H9 (cell line): Measurements from ENCODE around the gene MBD3L4. TPM values are rescaled to one million over a fixed set of nuclear protein-coding genes. Genes with fewer than 3 reads are reported as not detected.

Source experiments
- DNase-seq: peaks from one replicate; pipeline ENCODE4 v3.0.0-alpha.2; 2017
- H2AFZ ChIP-seq: one replicate; pipeline ENCODE4 v1.6.1; 2013; ENCODE audit warnings: mild to moderate bottlenecking, low read length, control low read depth, moderate library complexity
- H2AK5ac ChIP-seq: 2 replicates; pipeline ENCODE4 v1.6.1; 2013; ENCODE audit warnings: low read length, control low read depth, mixed read lengths; ENCODE audit not compliant: insufficient read length
- H2BK120ac ChIP-seq: one replicate; pipeline ENCODE4 v1.6.1; 2013; ENCODE audit warnings: low read depth, mild to moderate bottlenecking, low read length, control low read depth, inconsistent platforms; ENCODE audit not compliant: poor library complexity, severe bottlenecking
- H2BK12ac ChIP-seq: 2 replicates; pipeline ENCODE4 v1.6.1; 2013; ENCODE audit warnings: low read length, control low read depth, mixed read lengths, low read depth; ENCODE audit not compliant: insufficient read length
- H2BK15ac ChIP-seq: 2 replicates; pipeline ENCODE4 v1.6.1; 2013; ENCODE audit warnings: low read depth, low read length, control low read depth
- H2BK20ac ChIP-seq: one replicate; pipeline ENCODE4 v1.6.1; 2013; ENCODE audit warnings: low read depth, mild to moderate bottlenecking, low read length, control low read depth, inconsistent platforms; ENCODE audit not compliant: poor library complexity, severe bottlenecking
- H2BK5ac ChIP-seq: 2 replicates; pipeline ENCODE4 v1.6.1; 2013; ENCODE audit warnings: low read length, control low read depth, mixed read lengths; ENCODE audit not compliant: insufficient read length
- H3K14ac ChIP-seq: 2 replicates; pipeline ENCODE4 v1.6.1; 2013; ENCODE audit warnings: low read length, control low read depth; ENCODE audit not compliant: insufficient read depth
- H3K18ac ChIP-seq: 2 replicates; pipeline ENCODE4 v1.6.1; 2013; ENCODE audit warnings: low read depth, mild to moderate bottlenecking, mixed read lengths, low read length, control low read depth; ENCODE audit not compliant: insufficient read length
- H3K23ac ChIP-seq: 2 replicates; pipeline ENCODE4 v1.6.1; 2013; ENCODE audit warnings: low read length, control low read depth, mixed read lengths, low read depth; ENCODE audit not compliant: insufficient read length
- H3K23me2 ChIP-seq: 2 replicates; pipeline ENCODE4 v1.6.1; 2013; ENCODE audit warnings: low read depth, mild to moderate bottlenecking, mixed read lengths, low read length, control low read depth; ENCODE audit not compliant: insufficient read length, poor library complexity, severe bottlenecking
- H3K27ac ChIP-seq: 2 replicates; pipeline ENCODE4 v1.5.1; 2013; ENCODE audit warnings: low read length, control low read depth, mixed read lengths, low read depth; ENCODE audit not compliant: insufficient read length
- H3K27me3 ChIP-seq: 2 replicates; pipeline ENCODE4 v1.6.1; 2013; ENCODE audit warnings: low read length, control low read depth, inconsistent platforms; ENCODE audit not compliant: insufficient read depth
- H3K4ac ChIP-seq: 2 replicates; pipeline ENCODE4 v1.6.1; 2013; ENCODE audit warnings: low read depth, mild to moderate bottlenecking, control low read depth, inconsistent platforms, low read length, moderate library complexity
- H3K4me1 ChIP-seq: 2 replicates; pipeline ENCODE4 v1.6.1; 2013; ENCODE audit warnings: low read length, control low read depth, inconsistent platforms; ENCODE audit not compliant: insufficient read depth
- H3K4me2 ChIP-seq: 2 replicates; pipeline ENCODE4 v1.6.1; 2013; ENCODE audit warnings: low read length, control low read depth, mixed read lengths; ENCODE audit not compliant: insufficient read length, insufficient read depth
- H3K56ac ChIP-seq: 2 replicates; pipeline ENCODE4 v1.6.1; 2013; ENCODE audit warnings: low read depth, mild to moderate bottlenecking, mixed read lengths, low read length, control low read depth; ENCODE audit not compliant: insufficient read length
- H3K79me1 ChIP-seq: 2 replicates; pipeline ENCODE4 v1.6.1; 2013; ENCODE audit warnings: low read depth, mild to moderate bottlenecking, moderate library complexity, low read length, control low read depth, inconsistent platforms; ENCODE audit not compliant: insufficient read depth, poor library complexity, severe bottlenecking
- H3K79me2 ChIP-seq: 2 replicates; pipeline ENCODE4 v1.6.1; 2013; ENCODE audit warnings: low read length, control low read depth, inconsistent platforms; ENCODE audit not compliant: insufficient read depth
- H3K9ac ChIP-seq: 2 replicates; pipeline ENCODE4 v1.6.1; 2013; ENCODE audit warnings: low read length, control low read depth, mixed read lengths; ENCODE audit not compliant: insufficient read length; ENCODE audit errors: extremely low read depth
- H3K9me3 ChIP-seq: one replicate; pipeline ENCODE4 v1.6.1; 2013; ENCODE audit warnings: low read depth, low read length, inconsistent platforms; ENCODE audit not compliant: control insufficient read depth
- H3T11ph ChIP-seq: one replicate; pipeline ENCODE4 v1.6.1; 2013; ENCODE audit warnings: mild to moderate bottlenecking, low read length, control low read depth, inconsistent platforms
- H4K20me1 ChIP-seq: one replicate; pipeline ENCODE4 v1.6.1; 2013; ENCODE audit not compliant: control insufficient read depth, insufficient read length, insufficient read depth
- H4K5ac ChIP-seq: 2 replicates; pipeline ENCODE4 v1.6.1; 2013; ENCODE audit warnings: low read depth, mild to moderate bottlenecking, mixed read lengths, low read length, control low read depth; ENCODE audit not compliant: insufficient read length
- H4K8ac ChIP-seq: replicated peaks from 2 replicates; pipeline ENCODE4 v1.6.1; 2013; ENCODE audit warnings: low read length, control low read depth, mixed read lengths, low read depth; ENCODE audit not compliant: insufficient read length
- H4K91ac ChIP-seq: 2 replicates; pipeline ENCODE4 v1.6.1; 2013; ENCODE audit warnings: low read depth, mild to moderate bottlenecking, moderate library complexity, mixed read lengths, low read length, control low read depth; ENCODE audit not compliant: insufficient read length
- H3K27ac Mint-ChIP-seq, 3 experiments: 2 replicates in 2 of 3; 3 replicates in 1 of 3; pipeline ENCODE4 v1.8.0; 2020 to 2021; ENCODE audit warnings: mixed read lengths in 3 of 3, mild to moderate bottlenecking in 1 of 3, moderate library complexity in 1 of 3
- H3K27me3 Mint-ChIP-seq: 2 replicates; pipeline ENCODE4 v1.8.0; 2021; ENCODE audit warnings: low read depth, mild to moderate bottlenecking, moderate library complexity, mixed read lengths
- H3K36me3 Mint-ChIP-seq, 3 experiments: 2 replicates in 2 of 3; 3 replicates in 1 of 3; pipeline ENCODE4 v1.8.0; 2020 to 2021; ENCODE audit warnings: low read depth in 3 of 3, mixed read lengths in 3 of 3; ENCODE audit not compliant: insufficient read depth in 1 of 3
- H3K4me1 Mint-ChIP-seq, 2 experiments: 2 replicates each; pipeline ENCODE4 v1.8.0; 2020; ENCODE audit warnings: mixed read lengths in 2 of 2
- H3K4me3 Mint-ChIP-seq, 2 experiments: 2 replicates in 1 of 2; 3 replicates in 1 of 2; pipeline ENCODE4 v1.8.0; 2020 to 2021; ENCODE audit warnings: mild to moderate bottlenecking in 2 of 2, mixed read lengths in 2 of 2, moderate library complexity in 1 of 2
- H3K9me3 Mint-ChIP-seq, 2 experiments: 2 replicates in 1 of 2; 3 replicates in 1 of 2; pipeline ENCODE4 v1.8.0; 2020; ENCODE audit warnings: mild to moderate bottlenecking in 2 of 2, mixed read lengths in 2 of 2, moderate library complexity in 1 of 2
- CTCF ChIP-seq: fragments of 200-600 bp; sonication (generic); conservative IDR thresholded peaks from 3 replicates; pipeline ENCODE4 v1.8.0; 2021; ENCODE audit warnings: antibody characterized with exemption, mild to moderate bottlenecking
- WGBS: extraction: QIAGEN DNeasy Blood & Tissue Kit; methylation state at CpG from one replicate; pipeline ENCODE4 v1.1.7; 2013; ENCODE audit warnings: missing lambda C conversion rate, low lambda C conversion rate, mixed read lengths; ENCODE audit not compliant: insufficient read length; ENCODE audit errors: extremely low coverage; 5-methylcytosine and 5-hydroxymethylcytosine counted together
- total RNA-seq: library from RNA; stranded (reverse); gene quantifications from 2 replicates; pipeline ENCODE4 v1.2.1, GENCODE V29; 2021

Gene MBD3L4
- total RNA-seq, 1 experiment from 2014 or later, result not detected

DNA sequence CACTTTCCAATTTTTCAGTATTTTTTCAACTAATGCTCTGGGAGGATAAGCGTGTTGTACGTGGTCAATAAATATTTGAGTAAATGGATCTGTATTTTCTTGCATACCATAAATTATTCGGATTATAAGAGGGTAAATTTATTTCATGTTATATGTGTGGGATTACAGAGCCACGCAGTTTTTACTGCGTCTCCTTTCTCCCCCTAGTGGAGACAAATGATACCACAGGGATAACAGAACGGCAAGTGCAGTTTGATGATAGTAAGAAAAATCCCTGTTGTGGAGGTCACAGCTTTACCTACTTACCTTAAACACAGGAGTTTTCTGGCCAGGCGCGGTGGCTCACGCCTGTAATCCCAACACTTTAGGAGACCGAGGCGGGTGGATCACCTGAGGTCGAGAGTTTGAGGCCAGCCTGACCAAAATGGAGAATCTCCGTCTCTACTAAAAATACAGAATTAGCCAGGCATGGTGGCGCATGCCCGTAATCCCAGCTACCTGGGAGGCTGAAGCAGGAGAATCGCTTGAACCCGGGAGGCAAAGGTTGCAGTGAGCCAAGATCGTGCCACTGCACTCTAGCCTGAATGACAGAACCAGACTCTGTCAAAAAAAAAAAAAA lies 35.6 kb downstream of the MBD3L4 start:
- no peak overlapping the region for H4K8ac ChIP-seq
- no peak overlapping the region for H2AFZ ChIP-seq
- Mint-ChIP-seq H3K27me3 (peaks cover 2% of the 10 kb centered on the region), H3K27ac (no peak overlapping the region), H3K9me3 (peaks cover 76 to 87% of the 10 kb centered on the region in 2 experiments), H3K4me3 (no peak overlapping the region), H3K36me3 (peaks cover 5 to 23% (median 5%) of the 10 kb centered on the region in 3 experiments; a peak in 4 of 7 replicates), H3K4me1 (no peaks in the 10 kb centered on the region)
- H2BK5ac ChIP-seq, result no peak overlapping the region
- H2BK15ac ChIP-seq, result no peak overlapping the region
- no peak overlapping the region for H3K23ac ChIP-seq
- no CpG with 5 or more reads among the region's 18 CpGs for WGBS
- no peaks in the 10 kb centered on the region for H3K27me3 ChIP-seq
- no peak overlapping the region for H4K91ac ChIP-seq
- H3K79me1 ChIP-seq, result no peaks in the 10 kb centered on the region
- H3K9ac ChIP-seq, result no peak overlapping the region
- no peaks in the 10 kb centered on the region for H3K79me2 ChIP-seq
- H3K23me2 ChIP-seq, result no peaks in the 10 kb centered on the region
- no peak overlapping the region for H2BK20ac ChIP-seq
- H4K5ac ChIP-seq, result no peak overlapping the region
- no peak overlapping the region for H2AK5ac ChIP-seq
- no peak overlapping the region for H3K4ac ChIP-seq
- H2BK120ac ChIP-seq, result no peak overlapping the region
- no peaks in the 10 kb centered on the region for H3K4me1 ChIP-seq
- H3K27ac ChIP-seq, result no peak overlapping the region
- H3K18ac ChIP-seq, result no peak overlapping the region
- no peak overlapping the region for H3K14ac ChIP-seq
- H3K56ac ChIP-seq, result no peak overlapping the region
- no peak overlapping the region for H2BK12ac ChIP-seq
- no peaks in the 10 kb centered on the region for H4K20me1 ChIP-seq
- peak; percentile 77 for TF ChIP-seq CTCF
- peaks cover 37% of the 10 kb centered on the region for H3K9me3 ChIP-seq
- no peak for DNase-seq
- H3K4me2 ChIP-seq, result no peak overlapping the region
- H3T11ph ChIP-seq, result no peak overlapping the region
